GM21717 (cell line): ENCODE results near the gene TTLL12.

Source experiments
- ATAC-seq: cut with Tn5 transposase; IDR thresholded peaks from one replicate; pipeline ENCODE4 v1.9.1; 2021; ENCODE audit warnings: mild to moderate bottlenecking, moderate library complexity; ENCODE audit not compliant: unreplicated experiment

The TTLL12 gene

GRCh38 chr22:43131773-43132501 lies 55.0 kb downstream of the TTLL12 start:
- no peak for ATAC-seq

DNA sequence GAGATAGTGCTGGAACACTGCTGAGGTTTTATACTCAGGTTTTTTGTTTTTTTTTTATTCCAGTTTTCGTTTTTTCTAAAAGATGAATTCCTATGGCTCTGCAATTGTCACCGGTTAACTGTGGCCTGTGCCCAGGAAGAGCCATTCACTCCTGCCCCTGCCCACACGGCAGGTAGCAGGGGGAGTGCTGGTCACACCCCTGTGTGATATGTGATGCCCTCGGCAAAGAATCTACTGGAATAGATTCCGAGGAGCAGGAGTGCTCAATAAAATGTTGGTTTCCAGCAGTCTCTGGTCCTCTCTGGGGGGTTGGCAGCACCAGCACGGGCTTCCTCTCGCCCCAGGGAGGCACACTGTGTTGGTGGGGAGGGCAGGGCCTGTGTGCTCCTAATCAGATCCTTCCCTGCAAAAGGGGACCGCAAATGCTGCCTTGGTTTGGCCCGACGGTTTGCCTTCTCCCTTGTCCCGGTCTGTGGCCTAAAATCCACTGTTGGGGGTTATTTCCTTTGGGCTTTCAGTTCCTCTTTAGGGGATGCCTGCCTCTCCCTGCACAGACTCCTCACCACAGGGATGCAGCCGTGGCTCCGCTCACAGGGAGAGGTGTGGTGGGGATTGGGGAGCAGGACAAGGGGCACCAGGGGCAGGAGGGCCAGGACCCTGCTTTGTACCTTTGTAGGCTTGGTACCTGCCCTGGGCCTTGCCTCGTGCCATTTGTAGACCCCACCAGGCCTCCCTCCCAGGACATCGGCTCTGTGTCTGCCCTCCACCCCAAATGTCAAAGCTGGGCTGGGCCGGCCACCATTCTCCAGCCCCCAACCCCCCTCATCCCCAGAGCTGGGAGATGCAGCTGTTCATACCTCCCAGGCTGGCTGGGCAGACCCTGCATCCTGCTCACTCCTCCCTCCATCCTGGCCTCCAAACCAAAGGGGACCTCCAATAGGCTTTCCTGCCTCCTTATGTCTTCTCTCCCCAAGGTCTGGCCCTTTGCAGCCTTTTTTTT lies 57.2 kb downstream of the TTLL12 start:
- ATAC-seq = no peak

GRCh38 chr22:43128928-43129424 lies 58.0 kb downstream of the TTLL12 start:
- no peak for ATAC-seq

GRCh38 chr22:43128116-43128515 lies 58.8 kb downstream of the TTLL12 start:
- no peak for ATAC-seq

DNA sequence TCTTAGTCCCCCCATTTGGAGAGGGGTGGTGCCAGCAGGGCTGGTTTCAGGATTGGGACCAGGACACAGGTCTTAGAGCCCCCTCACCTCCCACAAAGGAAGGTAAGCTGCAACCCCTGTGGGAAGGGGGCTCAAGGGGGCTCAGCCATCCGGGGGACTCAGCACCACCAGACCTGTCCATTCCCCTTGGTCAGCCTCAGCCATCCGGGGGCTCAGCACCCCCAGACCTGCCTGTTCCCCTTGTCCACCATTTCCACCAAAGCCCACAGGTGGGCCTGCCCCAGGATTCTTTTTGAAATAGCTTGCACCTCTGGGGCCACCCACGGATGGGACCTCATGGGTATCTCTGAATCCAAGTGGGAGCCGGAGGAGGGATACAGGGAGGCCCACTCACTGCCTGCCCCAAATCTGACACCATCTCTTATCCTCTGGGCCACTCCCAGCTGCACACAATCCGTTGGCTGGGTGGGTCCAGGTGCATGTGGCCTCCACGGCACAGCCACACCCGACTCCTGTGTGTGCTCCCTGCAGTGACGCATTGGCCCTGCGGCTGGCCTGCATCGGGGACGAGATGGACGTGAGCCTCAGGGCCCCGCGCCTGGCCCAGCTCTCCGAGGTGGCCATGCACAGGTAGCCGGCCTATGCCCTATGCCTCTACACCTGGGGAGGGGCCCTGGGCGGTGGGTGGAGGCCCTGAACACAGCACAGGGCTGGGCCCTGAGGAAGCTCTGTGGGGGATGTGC lies 59.6 kb downstream of the TTLL12 start:
- ATAC-seq = no peak

GRCh38 chr22:43126501-43127165 lies 60.3 kb downstream of the TTLL12 start:
- no peak for ATAC-seq

GRCh38 chr22:43118953-43119458 lies 67.9 kb downstream of the TTLL12 start:
- peak; percentile 59 for ATAC-seq

GRCh38 chr22:43118024-43118849 lies 68.7 kb downstream of the TTLL12 start:
- peak; percentile 10 for ATAC-seq

DNA sequence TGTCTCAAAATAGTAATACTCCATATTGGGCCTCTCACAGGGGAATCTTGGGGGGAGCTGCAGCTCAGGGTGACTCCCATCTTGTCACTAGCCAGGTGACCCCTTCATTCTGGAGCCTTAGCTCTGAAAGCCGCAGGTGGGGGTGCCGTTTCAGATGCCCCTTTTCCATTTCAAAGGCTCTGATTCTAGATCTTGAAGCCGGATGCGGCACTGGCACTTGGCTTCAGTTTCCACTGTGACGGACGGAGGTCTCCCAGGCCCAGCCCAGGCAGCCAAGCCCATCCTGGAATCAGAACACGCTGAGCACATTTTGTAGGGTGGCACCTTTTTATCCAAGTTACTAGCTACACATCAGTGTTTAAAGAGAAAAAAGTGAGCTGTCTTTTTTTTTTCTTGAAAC lies 70.0 kb downstream of the TTLL12 start:
- no peak for ATAC-seq
